Measurements from ENCODE around the gene WDR27. TPM values are rescaled to one million over a fixed set of nuclear protein-coding genes. Genes with fewer than 3 reads are reported as not detected.
A peak's percentile ranks its signal among the peaks of the same experiment; 100 is the strongest.

The WDR27 gene
- 31.4 and 36.1 TPM in 2 replicates for polyA plus RNA-seq (2011; rRNA removed)
- 16.9 and 17.5 TPM in 2 replicates for polyA plus RNA-seq (2012; cell fraction: cytosol; rRNA removed)
- 183 and 193 TPM in 2 replicates for polyA plus RNA-seq (2012; cell fraction: nucleus; rRNA removed)
- polyA plus RNA-seq (2017; fragmentation: RNase III; extraction: RNeasy Plus Mini Kit Qiagen cat#74134 plus additional on column Dnase treatment): 16.5 to 19.1 TPM (median 18.9 TPM) in 3 replicates
- polyA minus RNA-seq (2011; rRNA and poly(A)+ RNA removed): 31.8 and 43.5 TPM in 2 replicates

DNA sequence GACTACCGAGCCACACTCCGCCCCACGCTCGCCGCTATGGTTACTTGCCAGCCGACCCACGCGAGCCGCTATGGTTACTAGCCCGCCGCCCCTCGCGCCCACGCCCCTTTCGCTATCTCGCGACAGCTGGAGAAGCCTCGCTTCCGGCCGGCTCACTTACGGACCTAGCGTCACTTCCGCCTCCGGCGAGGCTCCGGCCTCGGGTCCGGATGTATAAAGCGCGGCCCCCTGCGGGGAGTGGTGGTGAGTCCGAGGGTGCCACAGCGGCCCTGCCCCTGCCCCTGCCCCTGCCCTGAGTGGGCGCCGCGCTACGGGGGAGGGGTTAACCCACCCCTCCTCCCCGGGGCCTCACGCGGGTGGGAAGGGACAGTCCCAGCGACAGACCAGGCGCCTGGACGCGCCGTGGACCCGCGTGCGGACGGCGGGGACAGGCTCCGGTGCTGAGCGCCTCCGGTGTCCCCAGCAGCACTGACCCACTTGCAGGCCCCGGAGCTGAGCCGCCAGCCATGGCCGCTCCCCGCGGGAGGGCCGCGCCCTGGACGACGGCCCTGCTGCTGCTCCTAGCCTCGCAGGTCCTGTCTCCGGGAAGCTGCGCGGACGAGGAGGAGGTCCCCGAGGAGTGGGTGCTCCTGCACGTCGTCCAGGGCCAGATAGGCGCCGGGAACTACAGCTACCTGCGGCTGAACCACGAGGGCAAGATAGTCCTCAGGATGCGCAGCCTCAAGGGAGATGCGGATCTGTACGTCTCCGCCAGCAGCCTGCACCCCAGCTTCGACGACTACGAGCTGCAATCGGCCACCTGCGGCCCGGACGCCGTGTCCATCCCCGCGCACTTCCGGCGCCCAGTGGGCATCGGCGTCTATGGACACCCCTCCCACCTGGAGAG is at the start of gene WDR27, which contains the start of gene C6orf120:
Gene WDR27 (minus strand): TSS at position 76 of the 886 bp plus-strand sequence. CDS start 13,024 bp downstream, outside the sequence.
Gene C6orf120 (plus strand): TSS at position 173 of the 886 bp plus-strand sequence. CDS start 334 bp downstream, at position 507.
- peak; percentile 75 to 77; a peak in 4 of 5 replicates for TF ChIP-seq JUN (IDR thresholded peaks at IDR 0.05)
- TF ChIP-seq BCL3 (IDR thresholded peaks at IDR 0.05): peak; percentile 67; the same call in 2 of the 3 replicates
- TF ChIP-seq, protein P1, sequence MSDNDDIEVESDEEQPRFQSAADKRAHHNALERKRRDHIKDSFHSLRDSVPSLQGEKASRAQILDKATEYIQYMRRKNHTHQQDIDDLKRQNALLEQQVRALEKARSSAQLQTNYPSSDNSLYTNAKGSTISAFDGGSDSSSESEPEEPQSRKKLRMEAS (IDR thresholded peaks at IDR 0.05): peak; percentile 69
- no peak for TF ChIP-seq JUNB (IDR thresholded peaks at IDR 0.05)
- TF ChIP-seq HES2 (IDR thresholded peaks at IDR 0.05): no peak
- no peak for TF ChIP-seq RNF2 (IDR thresholded peaks at IDR 0.05; ENCODE audit: borderline replicate concordance, low read depth)
- no peak for TF ChIP-seq TP53 (CRISPR knock-in tag; IDR thresholded peaks at IDR 0.05)
- TF ChIP-seq E2F6 (IDR thresholded peaks at IDR 0.05; ENCODE audit: borderline replicate concordance, low read depth): peak; percentile 21; the same call in 1 of the 2 replicates
- TF ChIP-seq PHF8 (IDR thresholded peaks at IDR 0.05; ENCODE audit: borderline replicate concordance, low read depth): peak; percentile 73
- TF ChIP-seq ELK1 (IDR thresholded peaks at IDR 0.05; ENCODE audit: low read depth, low read length): no peak
- TF ChIP-seq RARB (CRISPR knock-in tag; IDR thresholded peaks at IDR 0.05): no peak
- peak; percentile 7; the same call in 1 of the 3 replicates for TF ChIP-seq SMC3 (IDR thresholded peaks at IDR 0.05)
- peak; percentile 94 for TF ChIP-seq CHD2 (IDR thresholded peaks at IDR 0.05; ENCODE audit: low read length, partially characterized antibody)
- peak; percentile 22; the same call in 1 of the 2 replicates for TF ChIP-seq MYC (IDR thresholded peaks at IDR 0.05; ENCODE audit: borderline replicate concordance, low read length)
- TF ChIP-seq, protein P2, sequence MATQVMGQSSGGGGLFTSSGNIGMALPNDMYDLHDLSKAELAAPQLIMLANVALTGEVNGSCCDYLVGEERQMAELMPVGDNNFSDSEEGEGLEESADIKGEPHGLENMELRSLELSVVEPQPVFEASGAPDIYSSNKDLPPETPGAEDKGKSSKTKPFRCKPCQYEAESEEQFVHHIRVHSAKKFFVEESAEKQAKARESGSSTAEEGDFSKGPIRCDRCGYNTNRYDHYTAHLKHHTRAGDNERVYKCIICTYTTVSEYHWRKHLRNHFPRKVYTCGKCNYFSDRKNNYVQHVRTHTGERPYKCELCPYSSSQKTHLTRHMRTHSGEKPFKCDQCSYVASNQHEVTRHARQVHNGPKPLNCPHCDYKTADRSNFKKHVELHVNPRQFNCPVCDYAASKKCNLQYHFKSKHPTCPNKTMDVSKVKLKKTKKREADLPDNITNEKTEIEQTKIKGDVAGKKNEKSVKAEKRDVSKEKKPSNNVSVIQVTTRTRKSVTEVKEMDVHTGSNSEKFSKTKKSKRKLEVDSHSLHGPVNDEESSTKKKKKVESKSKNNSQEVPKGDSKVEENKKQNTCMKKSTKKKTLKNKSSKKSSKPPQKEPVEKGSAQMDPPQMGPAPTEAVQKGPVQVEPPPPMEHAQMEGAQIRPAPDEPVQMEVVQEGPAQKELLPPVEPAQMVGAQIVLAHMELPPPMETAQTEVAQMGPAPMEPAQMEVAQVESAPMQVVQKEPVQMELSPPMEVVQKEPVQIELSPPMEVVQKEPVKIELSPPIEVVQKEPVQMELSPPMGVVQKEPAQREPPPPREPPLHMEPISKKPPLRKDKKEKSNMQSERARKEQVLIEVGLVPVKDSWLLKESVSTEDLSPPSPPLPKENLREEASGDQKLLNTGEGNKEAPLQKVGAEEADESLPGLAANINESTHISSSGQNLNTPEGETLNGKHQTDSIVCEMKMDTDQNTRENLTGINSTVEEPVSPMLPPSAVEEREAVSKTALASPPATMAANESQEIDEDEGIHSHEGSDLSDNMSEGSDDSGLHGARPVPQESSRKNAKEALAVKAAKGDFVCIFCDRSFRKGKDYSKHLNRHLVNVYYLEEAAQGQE (IDR thresholded peaks at IDR 0.05): peak; percentile 96
- TF ChIP-seq RAD21 (conservative IDR thresholded peaks at IDR 0.05 in 1 of 2, IDR thresholded peaks at IDR 0.05 in 1 of 2): 0 out of 5 replicates have a peak, but pooled peaks of 1 of the 2 experiments have one; percentile 10
- TF ChIP-seq NR3C1 (IDR thresholded peaks at IDR 0.05): no peak
- TF ChIP-seq MAZ (IDR thresholded peaks at IDR 0.05; ENCODE audit: borderline replicate concordance, low read depth, low read length): no peak
- TF ChIP-seq POLR2A (IDR thresholded peaks at IDR 0.05; ENCODE audit: low read length): peak; percentile 78
- peak; percentile 58; the same call in 1 of the 2 replicates for TF ChIP-seq GATA3 (IDR thresholded peaks at IDR 0.05; ENCODE audit: borderline replicate concordance)
- no peak for TF ChIP-seq SREBF2 (IDR thresholded peaks at IDR 0.05)
- CTCF ChIA-PET: interaction anchor here (0.6 to 1.4 kb wide), 3 partner anchors 9 to 1561 kb away, joined by 3 read pairs; no protein-coding TSS in a partner anchor
- Histone ChIP-seq H3K4me2 (peak within 1 kb of the TSS; percentile 94), H3K9me3 (no peaks in the 10 kb centered on the region), H3K4me3 (peak within 1 kb of the TSS; percentile 67), H3K27ac (peak within 1 kb of the TSS; percentile 90 to 100), H3K4me1 (peaks cover 31% of the 10 kb centered on the region)
- 0% methylated on average over 6 of the region's 92 CpGs for WGBS (ENCODE audit: missing lambda C conversion rate)
- FAIRE-seq (no peak), ATAC-seq (peak; percentile 96 to 97), DNase-seq (ENCODE audit: low read depth in 1 of 2, low spot score in 1 of 2) (peak; percentile 90 to 94)
- POLR2A ChIA-PET: interaction anchor here (0.5 to 2.1 kb wide), 9 partner anchors 10 to 745 kb away, joined by 3 to 13 read pairs (median 3); partner anchors contain the start of genes DYNLT2 and ERMARD
